Neural progenitor cell (in vitro differentiated cells): ENCODE data around the gene GCKR. TPM values are rescaled to one million over a fixed set of nuclear protein-coding genes. Genes with fewer than 3 reads are reported as not detected.

Experiments
- DNase-seq: peaks from one replicate; pipeline ENCODE4 v3.0.0-alpha.2; 2016; ENCODE audit warnings: low spot score
- H2AFZ ChIP-seq: fragments of 200-600 bp; sonication (generic); replicated peaks from 2 replicates; pipeline ENCODE4 v1.6.1; 2016; ENCODE audit warnings: antibody characterized with exemption
- H3F3A ChIP-seq: fragments of 200-600 bp; sonication (generic); 2 replicates; pipeline ENCODE4 v1.6.1; 2016; ENCODE audit warnings: antibody characterized with exemption, low read depth
- H3K27ac ChIP-seq: fragments of 200-600 bp; sonication (generic); 2 replicates; pipeline ENCODE4 v1.5.1; 2016; ENCODE audit warnings: mild to moderate bottlenecking
- H3K27me3 ChIP-seq: fragments of 200-600 bp; sonication (generic); 2 replicates; pipeline ENCODE4 v1.6.1; 2016; ENCODE audit warnings: mild to moderate bottlenecking, moderate library complexity
- H3K36me3 ChIP-seq: fragments of 200-600 bp; sonication (generic); 2 replicates; pipeline ENCODE4 v1.5.1; 2016
- H3K4me1 ChIP-seq: fragments of 200-600 bp; sonication (generic); 2 replicates; pipeline ENCODE4 v1.6.1; 2016; ENCODE audit warnings: mixed run types
- H3K4me2 ChIP-seq: fragments of 200-600 bp; sonication (generic); 2 replicates; pipeline ENCODE4 v1.6.1; 2016
- H3K4me3 ChIP-seq: fragments of 200-600 bp; sonication (generic); 2 replicates; pipeline ENCODE4 v1.5.1; 2016
- H3K79me2 ChIP-seq: fragments of 200-600 bp; sonication (generic); 2 replicates; pipeline ENCODE4 v1.6.1; 2016; ENCODE audit warnings: low read depth
- H3K9ac ChIP-seq: fragments of 200-600 bp; sonication (generic); 2 replicates; pipeline ENCODE4 v1.6.1; 2016
- H3K9me3 ChIP-seq: fragments of 200-600 bp; sonication (generic); 2 replicates; pipeline ENCODE4 v1.5.1; 2016; ENCODE audit warnings: low read depth
- H4K20me1 ChIP-seq: fragments of 200-600 bp; sonication (generic); 2 replicates; pipeline ENCODE4 v1.6.1; 2016; ENCODE audit warnings: low read depth
- H3K27ac Mint-ChIP-seq: 3 replicates; pipeline ENCODE4 v1.8.0; 2021; ENCODE audit warnings: mixed read lengths
- H3K27me3 Mint-ChIP-seq: 2 replicates; pipeline ENCODE4 v1.8.0; 2022; ENCODE audit warnings: low read depth, mild to moderate bottlenecking, inconsistent platforms, moderate library complexity, mixed read lengths; ENCODE audit not compliant: insufficient read depth
- H3K36me3 Mint-ChIP-seq: 3 replicates; pipeline ENCODE4 v1.8.0; 2021; ENCODE audit warnings: mixed read lengths
- H3K4me1 Mint-ChIP-seq: 3 replicates; pipeline ENCODE4 v1.8.0; 2021; ENCODE audit warnings: mixed read lengths
- H3K4me3 Mint-ChIP-seq: 3 replicates; pipeline ENCODE4 v1.8.0; 2021; ENCODE audit warnings: mild to moderate bottlenecking, moderate library complexity, mixed read lengths
- H3K9me3 Mint-ChIP-seq: 3 replicates; pipeline ENCODE4 v1.8.0; 2020; ENCODE audit warnings: mixed read lengths
- EZH2 ChIP-seq: fragments of 200-600 bp; sonication (generic); IDR thresholded peaks from 2 replicates; pipeline ENCODE4 v1.6.1; 2017; ENCODE audit warnings: antibody characterized with exemption, mild to moderate bottlenecking, moderate library complexity
- EZH2phosphoT487 ChIP-seq: fragments of 200-600 bp; sonication (generic); IDR thresholded peaks from 2 replicates; pipeline ENCODE4 v1.6.1; 2017; ENCODE audit warnings: antibody characterized with exemption
- total RNA-seq: library from RNA; depleted of rRNA; stranded (reverse); fragments of >200 nt; gene quantifications from 2 replicates; pipeline ENCODE4 v1.2.3, GENCODE V29; 2015; ENCODE audit warnings: low replicate concordance
- TF ChIP-seq, protein P1 (sequence below): fragments of 200-600 bp; sonication (generic); IDR thresholded peaks from 2 replicates; pipeline ENCODE4 v1.5.1; 2017; ENCODE audit warnings: antibody characterized with exemption, mild to moderate bottlenecking

GCKR gene
- total RNA-seq, 1 donor from 2014 or later: not detected

- Histone ChIP-seq H3K4me2 (no peak overlapping the region), H3K27me3 (peaks cover 67% of the 10 kb centered on the region), H3K27ac (no peak overlapping the region), H3K9ac (no peak overlapping the region), H3K9me3 (no peaks in the 10 kb centered on the region), H2AFZ (no peak overlapping the region), H3K4me3 (no peak overlapping the region), H4K20me1 (no peaks in the 10 kb centered on the region), H3F3A (no peaks in the 10 kb centered on the region), H3K79me2 (no peaks in the 10 kb centered on the region), H3K36me3 (no peaks in the 10 kb centered on the region), H3K4me1 (no peaks in the 10 kb centered on the region)
- Mint-ChIP-seq H3K4me1 (no peaks in the 10 kb centered on the region), H3K36me3 (no peaks in the 10 kb centered on the region), H3K27me3 (no peaks in the 10 kb centered on the region), H3K9me3 (no peaks in the 10 kb centered on the region), H3K27ac (no peak overlapping the region), H3K4me3 (no peak overlapping the region)
- no peak for TF ChIP-seq EZH2
- TF ChIP-seq, protein P1, sequence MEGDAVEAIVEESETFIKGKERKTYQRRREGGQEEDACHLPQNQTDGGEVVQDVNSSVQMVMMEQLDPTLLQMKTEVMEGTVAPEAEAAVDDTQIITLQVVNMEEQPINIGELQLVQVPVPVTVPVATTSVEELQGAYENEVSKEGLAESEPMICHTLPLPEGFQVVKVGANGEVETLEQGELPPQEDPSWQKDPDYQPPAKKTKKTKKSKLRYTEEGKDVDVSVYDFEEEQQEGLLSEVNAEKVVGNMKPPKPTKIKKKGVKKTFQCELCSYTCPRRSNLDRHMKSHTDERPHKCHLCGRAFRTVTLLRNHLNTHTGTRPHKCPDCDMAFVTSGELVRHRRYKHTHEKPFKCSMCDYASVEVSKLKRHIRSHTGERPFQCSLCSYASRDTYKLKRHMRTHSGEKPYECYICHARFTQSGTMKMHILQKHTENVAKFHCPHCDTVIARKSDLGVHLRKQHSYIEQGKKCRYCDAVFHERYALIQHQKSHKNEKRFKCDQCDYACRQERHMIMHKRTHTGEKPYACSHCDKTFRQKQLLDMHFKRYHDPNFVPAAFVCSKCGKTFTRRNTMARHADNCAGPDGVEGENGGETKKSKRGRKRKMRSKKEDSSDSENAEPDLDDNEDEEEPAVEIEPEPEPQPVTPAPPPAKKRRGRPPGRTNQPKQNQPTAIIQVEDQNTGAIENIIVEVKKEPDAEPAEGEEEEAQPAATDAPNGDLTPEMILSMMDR: no peak
- no peak for DNase-seq
Measured at GRCh38 chr2:27566628-27567027, 70.0 kb downstream of the GCKR start.

DNA sequence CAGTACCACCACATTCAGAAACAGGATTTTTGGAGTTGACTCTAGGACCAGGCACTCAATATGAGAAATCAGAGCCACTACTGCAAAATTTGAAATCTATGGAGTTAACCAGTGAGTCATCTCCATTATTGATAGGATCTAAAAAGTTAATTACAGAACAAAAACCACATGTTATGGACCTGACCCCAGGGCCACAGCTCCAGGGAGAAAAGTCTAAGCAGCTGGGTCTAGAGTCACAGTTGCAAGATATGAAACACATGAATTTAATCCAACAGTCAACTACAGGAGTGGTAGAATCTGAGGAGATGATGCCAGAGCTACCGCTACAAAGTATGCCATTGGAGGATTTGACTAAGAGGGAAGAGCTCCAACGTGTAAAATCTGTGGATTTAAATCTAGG, 72.8 kb downstream of the GCKR start:
- Histone ChIP-seq H3F3A (no peaks in the 10 kb centered on the region), H2AFZ (no peak overlapping the region), H3K4me2 (no peak overlapping the region), H4K20me1 (no peaks in the 10 kb centered on the region), H3K9me3 (no peaks in the 10 kb centered on the region), H3K27me3 (peaks cover 81% of the 10 kb centered on the region), H3K27ac (no peak overlapping the region), H3K4me1 (no peaks in the 10 kb centered on the region), H3K36me3 (no peaks in the 10 kb centered on the region), H3K4me3 (no peak overlapping the region), H3K9ac (no peak overlapping the region), H3K79me2 (no peaks in the 10 kb centered on the region)
- Mint-ChIP-seq H3K27me3 (no peaks in the 10 kb centered on the region), H3K27ac (no peak overlapping the region), H3K9me3 (no peaks in the 10 kb centered on the region), H3K4me3 (no peak overlapping the region), H3K4me1 (no peaks in the 10 kb centered on the region), H3K36me3 (no peaks in the 10 kb centered on the region)
- TF ChIP-seq, protein P1: no peak
- TF ChIP-seq EZH2: no peak
- no peak for TF ChIP-seq EZH2phosphoT487
- no peak for DNase-seq

DNA sequence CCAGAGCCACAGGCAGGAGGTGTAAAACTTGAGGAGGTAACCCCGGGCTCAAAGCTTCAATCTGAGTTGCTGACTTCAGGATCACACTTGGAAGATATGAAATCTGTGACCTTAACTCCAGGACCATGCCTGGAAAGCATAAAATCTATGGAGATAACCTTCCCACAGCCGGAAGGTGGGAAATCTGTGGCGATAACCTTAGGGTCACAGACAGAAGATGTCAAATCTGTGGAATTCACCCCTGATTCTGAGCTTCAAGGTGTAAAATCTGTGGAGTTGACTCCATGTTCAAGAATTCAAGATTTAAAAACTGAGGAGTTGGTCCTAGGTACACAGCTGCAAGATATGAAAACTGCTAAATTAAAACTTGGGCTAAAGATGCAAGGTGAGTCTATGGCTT, 74.6 kb downstream of the GCKR start:
- DNase-seq: no peak
- H3K4me1 ChIP-seq: no peaks in the 10 kb centered on the region
- peaks cover 67% of the 10 kb centered on the region for H3K27me3 ChIP-seq
- no peak overlapping the region for H3K4me3 ChIP-seq
- H3K36me3 ChIP-seq: no peaks in the 10 kb centered on the region
- H3K4me2 ChIP-seq: no peak overlapping the region
- TF ChIP-seq EZH2phosphoT487 (no peak), EZH2 (no peak)
- TF ChIP-seq, protein P1: no peak
- Mint-ChIP-seq H3K9me3 (no peaks in the 10 kb centered on the region), H3K27ac (no peak overlapping the region), H3K36me3 (no peaks in the 10 kb centered on the region), H3K4me3 (no peak overlapping the region), H3K27me3 (no peaks in the 10 kb centered on the region), H3K4me1 (no peaks in the 10 kb centered on the region)
- H2AFZ ChIP-seq: no peak overlapping the region
- no peaks in the 10 kb centered on the region for H3F3A ChIP-seq
- H4K20me1 ChIP-seq: no peaks in the 10 kb centered on the region
- no peak overlapping the region for H3K9ac ChIP-seq
- H3K27ac ChIP-seq: no peak overlapping the region
- H3K9me3 ChIP-seq: no peaks in the 10 kb centered on the region
- no peaks in the 10 kb centered on the region for H3K79me2 ChIP-seq

- DNase-seq: no peak
- Histone ChIP-seq H3K9ac (no peak overlapping the region), H3K4me1 (no peaks in the 10 kb centered on the region), H3K9me3 (no peaks in the 10 kb centered on the region), H3K36me3 (no peaks in the 10 kb centered on the region), H4K20me1 (no peaks in the 10 kb centered on the region), H3K27ac (no peak overlapping the region), H2AFZ (no peak overlapping the region), H3K27me3 (peaks cover 62% of the 10 kb centered on the region), H3K79me2 (no peaks in the 10 kb centered on the region), H3K4me2 (no peak overlapping the region), H3F3A (no peaks in the 10 kb centered on the region), H3K4me3 (no peak overlapping the region)
- Mint-ChIP-seq H3K36me3 (no peaks in the 10 kb centered on the region), H3K4me3 (no peak overlapping the region), H3K27me3 (no peaks in the 10 kb centered on the region), H3K9me3 (no peaks in the 10 kb centered on the region), H3K4me1 (no peaks in the 10 kb centered on the region), H3K27ac (no peak overlapping the region)
- TF ChIP-seq EZH2phosphoT487 (no peak), EZH2 (no peak)
- TF ChIP-seq, protein P1: no peak
Measured at GRCh38 chr2:27571681-27572080, 75.0 kb downstream of the GCKR start.
